ENCODE measurements around the gene NKD1.

- TF ChIP-seq, protein P1, sequence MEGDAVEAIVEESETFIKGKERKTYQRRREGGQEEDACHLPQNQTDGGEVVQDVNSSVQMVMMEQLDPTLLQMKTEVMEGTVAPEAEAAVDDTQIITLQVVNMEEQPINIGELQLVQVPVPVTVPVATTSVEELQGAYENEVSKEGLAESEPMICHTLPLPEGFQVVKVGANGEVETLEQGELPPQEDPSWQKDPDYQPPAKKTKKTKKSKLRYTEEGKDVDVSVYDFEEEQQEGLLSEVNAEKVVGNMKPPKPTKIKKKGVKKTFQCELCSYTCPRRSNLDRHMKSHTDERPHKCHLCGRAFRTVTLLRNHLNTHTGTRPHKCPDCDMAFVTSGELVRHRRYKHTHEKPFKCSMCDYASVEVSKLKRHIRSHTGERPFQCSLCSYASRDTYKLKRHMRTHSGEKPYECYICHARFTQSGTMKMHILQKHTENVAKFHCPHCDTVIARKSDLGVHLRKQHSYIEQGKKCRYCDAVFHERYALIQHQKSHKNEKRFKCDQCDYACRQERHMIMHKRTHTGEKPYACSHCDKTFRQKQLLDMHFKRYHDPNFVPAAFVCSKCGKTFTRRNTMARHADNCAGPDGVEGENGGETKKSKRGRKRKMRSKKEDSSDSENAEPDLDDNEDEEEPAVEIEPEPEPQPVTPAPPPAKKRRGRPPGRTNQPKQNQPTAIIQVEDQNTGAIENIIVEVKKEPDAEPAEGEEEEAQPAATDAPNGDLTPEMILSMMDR (IDR thresholded peaks at IDR 0.05; ENCODE audit: low read depth, low read length), result no peak
- TF ChIP-seq EZH2phosphoT487 (IDR thresholded peaks at IDR 0.05; ENCODE audit: low read depth), result no peak
Observed at GRCh38 chr16:50616883-50617645, 68.9 kb downstream of the NKD1 start.
